ENCODE results near the gene GTF2I.
A peak's percentile ranks its signal among the peaks of the same experiment; 100 is the strongest.
"Not testable (repeated sequence)": the region's sequence is repeated elsewhere in the genome, so short reads cannot be mapped to it uniquely, and the experiment has no call there.

Gene GTF2I

DNA sequence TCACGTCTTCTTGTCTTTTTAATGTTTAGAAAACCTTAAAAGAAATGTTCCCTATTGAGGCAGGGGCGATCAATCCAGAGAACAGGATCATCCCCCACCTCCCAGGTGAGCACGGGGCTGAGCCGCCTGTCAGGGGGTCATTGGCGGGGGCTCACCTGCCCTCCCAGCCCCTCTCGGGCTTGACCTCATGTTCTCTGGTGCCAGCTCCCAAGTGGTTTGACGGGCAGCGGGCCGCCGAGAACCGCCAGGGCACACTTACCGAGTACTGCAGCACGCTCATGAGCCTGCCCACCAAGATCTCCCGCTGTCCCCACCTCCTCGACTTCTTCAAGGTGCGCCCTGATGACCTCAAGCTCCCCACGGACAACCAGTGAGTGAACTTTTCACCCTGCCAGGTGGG lies 121.5 kb downstream of the GTF2I start:
- not testable (repeated sequence) for DNase-seq (ENCODE audit: low read depth)

DNA sequence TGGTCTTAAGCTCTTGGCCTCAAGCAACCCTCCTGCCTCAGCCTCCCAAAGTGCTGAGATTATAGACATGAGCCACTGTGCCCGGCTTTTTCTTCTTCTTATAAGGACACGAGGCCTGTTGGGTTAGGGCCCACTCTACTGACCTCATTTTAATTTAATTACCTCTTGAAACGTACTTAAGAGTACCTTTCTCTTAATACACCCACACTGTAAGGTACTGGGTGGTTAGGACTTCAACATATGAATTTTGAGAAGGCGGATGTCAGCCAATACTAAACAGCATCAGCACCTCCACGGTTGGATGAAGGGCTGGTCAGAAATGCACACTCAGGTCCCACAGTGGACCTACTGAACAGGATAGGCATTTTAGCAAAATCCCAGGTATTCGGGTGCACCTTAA lies 124.2 kb downstream of the GTF2I start:
- DNase-seq (ENCODE audit: low read depth), result not testable (repeated sequence)

DNA sequence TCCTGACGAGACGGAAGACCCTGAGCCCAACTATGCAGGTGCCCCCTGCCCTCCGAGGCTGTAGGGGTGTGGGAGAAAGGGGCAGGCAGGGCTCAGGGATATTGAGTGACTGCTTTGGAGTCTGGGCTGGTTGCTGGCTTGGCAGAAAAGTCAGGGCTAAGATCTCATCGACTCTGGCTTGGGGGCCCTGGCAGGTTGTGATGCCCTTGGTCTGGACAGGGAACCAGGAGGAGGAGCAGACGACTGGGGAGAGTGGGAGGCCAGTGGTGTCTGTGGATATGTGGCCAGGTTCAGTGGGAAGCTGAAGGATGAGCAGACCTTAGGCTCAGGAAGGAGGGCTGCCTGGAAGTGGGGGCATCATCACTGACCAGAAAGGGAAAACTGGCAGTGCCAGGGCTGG lies 126.1 kb downstream of the GTF2I start:
- not testable (repeated sequence) for DNase-seq (ENCODE audit: low read depth)

DNA sequence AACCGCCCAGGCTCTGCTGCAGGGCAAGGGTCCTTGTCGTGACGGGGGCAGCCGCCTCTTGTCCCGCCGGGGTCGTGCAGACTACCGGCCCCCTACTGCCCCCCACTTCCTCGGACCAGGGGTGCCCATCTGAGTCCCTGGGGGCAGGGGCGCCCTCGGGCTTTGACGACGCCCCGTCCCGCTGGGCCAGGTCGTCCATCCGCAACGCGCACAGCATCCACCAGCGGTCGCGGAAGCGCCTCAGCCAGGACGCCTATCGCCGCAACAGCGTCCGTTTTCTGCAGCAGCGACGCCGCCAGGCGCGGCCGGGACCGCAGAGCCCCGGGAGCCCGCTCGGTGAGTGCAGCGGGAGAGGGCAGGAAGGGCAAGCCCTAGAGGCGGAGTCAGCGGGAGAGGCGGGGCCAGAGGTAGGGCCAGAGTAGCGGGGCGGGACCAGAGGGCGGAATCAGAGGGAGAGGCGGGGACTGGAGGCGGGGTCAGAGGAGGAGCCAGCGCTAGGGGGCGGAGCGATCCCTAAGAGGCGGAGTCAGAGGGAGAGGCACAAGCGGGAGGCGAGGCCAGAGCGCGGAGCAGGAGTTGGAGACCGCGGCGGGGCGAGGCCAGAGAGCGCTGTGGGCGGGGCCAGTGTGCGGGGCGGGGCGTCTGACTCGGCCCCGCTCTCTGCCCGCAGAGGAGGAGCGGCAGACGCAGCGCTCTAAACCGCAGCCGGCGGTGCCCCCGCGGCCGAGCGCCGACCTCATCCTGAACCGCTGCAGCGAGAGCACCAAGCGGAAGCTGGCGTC lies 131.0 kb downstream of the GTF2I start:
- peak; percentile 74 for DNase-seq (ENCODE audit: low read depth)

DNA sequence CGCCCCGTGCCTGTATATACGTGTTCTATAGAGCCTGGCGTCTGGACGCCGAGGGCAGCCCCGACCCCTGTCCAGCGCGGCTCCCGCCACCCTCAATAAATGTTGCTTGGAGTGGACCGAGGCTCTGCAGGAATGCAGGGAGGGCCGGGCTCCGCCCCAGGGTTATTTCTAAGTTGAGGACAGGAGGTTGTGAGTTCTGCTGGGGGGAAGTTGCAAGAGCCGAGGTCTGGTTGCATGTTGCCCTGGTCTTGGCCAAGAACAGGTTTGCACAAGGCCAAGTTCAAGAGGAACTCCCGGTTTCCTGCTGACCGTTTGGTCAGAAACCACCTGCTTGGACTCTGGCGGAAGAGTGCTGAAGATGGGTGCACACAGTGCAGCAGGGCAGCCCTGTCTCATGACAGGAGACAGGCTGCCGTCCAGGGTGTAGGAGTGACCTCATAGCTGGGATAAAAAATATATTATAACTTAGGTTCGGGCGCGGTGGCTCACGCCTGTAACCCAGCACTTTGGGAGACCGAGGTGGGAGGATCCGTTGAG lies 131.8 kb downstream of the GTF2I start:
- DNase-seq (ENCODE audit: low read depth), result not testable (repeated sequence)

DNA sequence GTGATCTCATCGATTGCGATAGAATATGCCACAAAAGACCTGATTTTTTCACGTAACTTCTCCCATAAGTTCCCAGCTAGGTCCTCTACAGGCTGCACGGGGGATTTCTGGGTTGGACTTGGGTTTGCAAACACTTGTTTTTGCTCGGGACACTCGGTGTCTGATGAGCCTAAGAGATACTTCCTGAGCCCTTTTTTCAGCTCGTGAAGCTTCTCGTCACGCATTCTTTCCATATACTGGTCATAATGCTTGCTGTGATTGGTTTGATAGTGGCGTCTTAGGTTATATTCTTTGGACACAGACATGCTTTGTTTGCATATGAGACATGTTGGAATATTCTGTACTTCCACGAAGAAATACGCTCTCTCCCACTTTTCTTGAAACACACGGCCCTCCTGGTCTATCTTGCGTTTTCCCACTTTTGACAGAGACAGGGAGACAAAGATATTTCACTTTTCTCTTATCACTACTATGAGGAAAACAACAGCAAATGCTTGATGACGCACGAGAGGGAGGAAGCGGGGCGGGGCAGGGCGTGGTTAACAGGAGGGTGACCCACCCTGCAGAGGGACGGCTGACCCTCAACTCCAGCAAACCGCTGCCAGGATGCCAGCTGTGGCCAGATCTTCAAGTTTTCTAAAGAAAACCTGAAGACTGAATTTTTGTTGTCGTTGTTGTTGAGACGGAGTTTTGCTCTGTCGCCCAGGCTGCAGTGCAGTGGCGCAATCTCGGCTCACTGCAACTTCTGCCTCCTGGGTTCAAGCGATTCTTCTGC lies 140.5 kb downstream of the GTF2I start:
- DNase-seq (ENCODE audit: low read depth), result not testable (repeated sequence)

DNA sequence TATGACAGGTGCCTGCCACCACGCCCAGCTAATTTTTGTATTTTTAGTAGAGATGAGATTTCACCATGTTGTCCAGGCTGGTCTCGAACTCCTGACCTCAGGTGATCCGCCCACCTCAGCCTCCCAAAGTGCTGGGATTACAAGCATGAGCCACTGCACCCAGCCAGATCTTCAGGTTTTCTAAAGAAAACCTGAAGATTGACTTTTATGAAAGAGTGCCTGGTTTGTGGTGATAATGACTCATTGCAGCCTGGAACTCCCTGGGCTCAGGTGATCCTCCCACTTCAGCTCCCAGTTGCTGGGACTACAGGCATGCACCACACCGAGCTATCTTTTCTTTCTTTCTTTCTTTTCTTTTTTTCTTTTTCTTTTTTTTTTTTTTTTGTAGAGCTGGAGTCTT lies 141.1 kb downstream of the GTF2I start:
- DNase-seq (ENCODE audit: low read depth), result not testable (repeated sequence)
